Activated CD8-positive, alpha-beta memory T cell treated with anti-CD3 and anti-CD28 coated beads for 1 hour (primary cell): ENCODE data around the gene FAM163A.

Source experiments
- DNase-seq, 2 donors: peaks; one replicate each; pipeline ENCODE4 v3.0.0-alpha.2; 2020; ENCODE audit warnings: low read depth in 1 of 2; ENCODE audit errors: extremely low read depth in 1 of 2

The FAM163A gene

GRCh38 chr1:179748772-179749171, 5.7 kb downstream of the FAM163A start:
- no peak for DNase-seq

GRCh38 chr1:179750630-179751029, 7.5 kb downstream of the FAM163A start:
- DNase-seq, result no peak

- DNase-seq, result no peak
Measured at GRCh38 chr1:179753061-179753460, 10.0 kb downstream of the FAM163A start.

- no peak for DNase-seq
Measured at GRCh38 chr1:179754041-179754624, 11.0 kb downstream of the FAM163A start.

- DNase-seq, result no peak
Measured at GRCh38 chr1:179757933-179758332, 14.8 kb downstream of the FAM163A start.

GRCh38 chr1:179760521-179760920, 17.4 kb downstream of the FAM163A start:
- no peak for DNase-seq

- DNase-seq, result no peak
Measured at GRCh38 chr1:179761296-179761695, 18.2 kb downstream of the FAM163A start.

GRCh38 chr1:179761846-179762640, 19.0 kb downstream of the FAM163A start:
- no peak for DNase-seq

- no peak for DNase-seq
Measured at GRCh38 chr1:179767177-179767581, 24.1 kb downstream of the FAM163A start.

GRCh38 chr1:179767996-179768395, 24.9 kb downstream of the FAM163A start:
- no peak for DNase-seq

- no peak for DNase-seq
Measured at GRCh38 chr1:179770887-179771502, 27.9 kb downstream of the FAM163A start.

- DNase-seq, result no peak
Measured at GRCh38 chr1:179773264-179773663, 30.2 kb downstream of the FAM163A start.

GRCh38 chr1:179774000-179774399, 30.9 kb downstream of the FAM163A start:
- no peak for DNase-seq

- DNase-seq, result no peak
Measured at GRCh38 chr1:179774566-179774965, 31.5 kb downstream of the FAM163A start.

GRCh38 chr1:179775009-179775408, 31.9 kb downstream of the FAM163A start:
- DNase-seq, result no peak

GRCh38 chr1:179776831-179777230, 33.7 kb downstream of the FAM163A start:
- no peak for DNase-seq

- DNase-seq, result no peak
Measured at GRCh38 chr1:179777731-179778130, 34.6 kb downstream of the FAM163A start.

GRCh38 chr1:179779645-179780272, 36.7 kb downstream of the FAM163A start:
- DNase-seq, result no peak

GRCh38 chr1:179781962-179782361, 38.9 kb downstream of the FAM163A start:
- no peak for DNase-seq

- DNase-seq, result no peak
Measured at GRCh38 chr1:179785031-179785431, 41.9 kb downstream of the FAM163A start.

- no peak for DNase-seq
Measured at GRCh38 chr1:179785728-179786127, 42.6 kb downstream of the FAM163A start.
